Fibroblast of peridontal ligament (primary cell): ENCODE results near the gene TREX2.

ENCODE experiments used
- DNase-seq: peaks from one replicate; pipeline ENCODE4 v3.0.0-alpha.2; 2010; ENCODE audit errors: extremely low read depth

Gene TREX2

DNA sequence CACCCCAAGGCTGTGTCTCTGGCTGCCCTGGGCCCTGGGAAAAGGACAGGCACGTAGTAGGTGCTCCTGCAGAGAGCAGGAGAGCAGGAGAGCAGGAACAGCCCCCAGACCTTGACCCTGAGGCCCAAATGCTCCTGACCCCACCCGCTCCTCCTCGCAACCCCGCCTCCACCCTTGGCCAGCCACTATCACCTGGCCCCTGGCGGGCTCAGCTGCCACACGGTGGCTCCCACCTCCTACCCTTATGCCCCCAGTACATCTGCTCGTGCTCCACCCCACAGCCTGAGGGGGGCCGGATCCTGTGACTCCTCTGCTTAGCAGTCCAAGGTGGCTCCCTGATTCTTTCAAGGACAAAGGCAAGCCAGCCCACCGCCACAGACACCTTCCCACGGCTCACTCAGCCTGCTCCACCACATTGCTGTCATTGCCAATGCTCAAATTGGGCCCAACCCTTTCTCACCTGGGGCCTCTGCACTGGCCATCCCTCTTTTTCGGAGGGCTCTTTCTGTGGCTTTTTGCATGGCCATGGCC lies 30.0 kb upstream of the TREX2 start:
- no peak for DNase-seq

DNA sequence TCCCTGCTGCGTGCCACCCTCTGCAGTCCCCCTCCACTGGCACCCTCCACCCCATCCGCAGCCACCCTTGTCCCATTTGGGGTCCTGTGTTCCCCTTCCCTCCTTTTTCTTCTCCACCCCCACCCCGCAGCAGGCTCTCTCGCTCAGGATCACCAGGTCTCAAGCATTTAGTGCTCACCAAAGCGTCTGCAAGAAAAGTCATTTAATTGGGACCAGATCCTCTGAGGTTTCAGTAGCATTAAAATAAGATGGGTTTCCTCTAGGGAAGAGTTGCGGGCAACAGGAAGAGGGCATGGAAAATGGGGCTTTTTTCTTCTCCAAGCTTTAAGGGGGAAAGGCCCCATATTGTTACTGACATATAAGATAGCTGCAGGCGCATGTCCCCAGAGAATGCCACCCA lies 29.4 kb upstream of the TREX2 start:
- no peak for DNase-seq

DNA sequence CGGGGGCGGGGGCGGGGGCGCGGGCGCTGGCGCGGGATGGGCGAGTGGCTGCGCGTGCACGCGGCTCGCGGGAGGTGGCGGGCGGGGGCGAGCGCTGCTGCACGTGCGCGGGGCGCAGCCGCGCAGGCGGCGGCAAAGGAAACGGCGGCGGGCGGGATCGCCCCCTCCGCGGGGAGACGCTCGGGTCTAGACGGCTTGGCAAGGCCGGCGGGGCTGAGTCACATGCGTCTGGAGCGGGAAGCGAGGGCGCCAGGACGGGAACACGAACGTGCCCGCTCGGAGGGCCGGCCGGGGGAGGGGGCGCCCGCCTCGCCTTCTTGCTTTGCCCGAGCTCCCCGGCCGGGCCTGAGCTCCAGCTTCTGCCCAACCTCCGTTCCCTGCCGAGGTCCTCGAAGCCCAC lies 28.9 kb upstream of the TREX2 start:
- no peak for DNase-seq

DNA sequence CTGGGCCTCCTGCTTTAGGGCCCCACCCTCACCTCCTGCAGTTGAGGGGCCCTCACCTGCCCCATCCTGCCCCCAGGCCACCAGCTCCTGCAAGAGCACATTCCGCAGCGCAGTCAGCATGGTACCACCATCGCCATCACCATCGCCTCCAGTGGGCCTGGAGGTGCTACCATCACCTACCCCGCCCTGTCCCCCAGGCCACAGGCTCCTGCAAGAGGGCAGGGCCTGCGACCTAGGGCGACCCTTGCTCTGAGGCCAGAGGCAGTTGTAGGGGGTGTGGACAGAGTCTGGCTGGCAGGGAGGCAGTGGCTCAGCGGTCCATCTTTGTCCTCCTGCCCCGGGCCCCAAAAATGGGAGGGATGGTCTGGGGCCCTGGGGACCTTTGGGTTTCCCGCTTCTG lies 28.4 kb upstream of the TREX2 start:
- no peak for DNase-seq

DNA sequence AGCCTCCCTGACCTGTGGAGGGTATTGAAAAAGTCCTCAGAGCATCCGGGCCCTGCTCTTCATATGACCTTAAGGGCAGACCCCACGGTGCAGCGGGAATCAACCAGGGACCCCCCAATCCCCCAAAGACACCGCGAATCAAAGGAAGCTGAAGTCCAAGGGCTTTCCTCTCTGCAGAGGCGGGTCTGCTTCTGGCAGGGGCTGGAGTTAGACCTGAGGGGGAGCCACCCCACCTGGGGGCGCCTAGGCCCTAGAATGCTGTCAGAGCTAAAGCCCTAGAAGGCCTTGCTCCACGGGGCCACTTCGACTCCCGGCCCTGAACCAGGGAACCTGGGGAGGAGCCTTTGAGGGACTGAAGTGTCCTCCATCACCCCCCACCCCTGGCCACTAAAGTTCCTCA lies 27.3 kb upstream of the TREX2 start:
- no peak for DNase-seq

DNA sequence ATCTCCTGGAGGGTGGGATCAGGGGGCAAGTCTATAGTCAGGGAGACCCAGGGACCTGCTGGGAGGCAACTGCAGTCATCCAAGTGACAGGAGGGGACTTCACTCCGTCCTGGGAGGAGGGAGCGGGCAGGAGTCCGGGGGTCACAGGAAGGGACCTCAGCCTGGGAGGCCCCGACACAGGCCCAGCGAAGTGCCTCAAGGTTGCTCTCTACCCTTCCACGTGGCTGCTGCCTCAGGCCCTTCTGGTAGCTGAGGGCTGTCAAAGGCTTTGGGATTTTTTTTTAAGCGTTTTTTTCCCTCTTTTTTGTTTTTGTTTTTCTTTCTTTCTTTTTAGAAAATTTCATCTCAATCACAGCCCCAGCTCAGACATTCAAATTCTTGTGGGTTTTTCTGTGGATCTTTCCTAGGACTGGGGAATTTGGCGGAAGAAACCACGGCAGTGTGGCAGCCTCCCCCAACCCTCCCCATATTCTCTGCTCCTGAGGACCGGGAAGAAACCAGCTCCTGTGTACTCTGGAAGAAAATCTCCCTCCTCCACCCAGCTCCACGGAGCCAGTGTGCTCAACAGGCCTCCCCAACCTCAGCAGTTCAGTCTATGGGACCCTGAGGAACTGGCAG lies 25.9 kb upstream of the TREX2 start:
- peak; percentile 50 for DNase-seq

DNA sequence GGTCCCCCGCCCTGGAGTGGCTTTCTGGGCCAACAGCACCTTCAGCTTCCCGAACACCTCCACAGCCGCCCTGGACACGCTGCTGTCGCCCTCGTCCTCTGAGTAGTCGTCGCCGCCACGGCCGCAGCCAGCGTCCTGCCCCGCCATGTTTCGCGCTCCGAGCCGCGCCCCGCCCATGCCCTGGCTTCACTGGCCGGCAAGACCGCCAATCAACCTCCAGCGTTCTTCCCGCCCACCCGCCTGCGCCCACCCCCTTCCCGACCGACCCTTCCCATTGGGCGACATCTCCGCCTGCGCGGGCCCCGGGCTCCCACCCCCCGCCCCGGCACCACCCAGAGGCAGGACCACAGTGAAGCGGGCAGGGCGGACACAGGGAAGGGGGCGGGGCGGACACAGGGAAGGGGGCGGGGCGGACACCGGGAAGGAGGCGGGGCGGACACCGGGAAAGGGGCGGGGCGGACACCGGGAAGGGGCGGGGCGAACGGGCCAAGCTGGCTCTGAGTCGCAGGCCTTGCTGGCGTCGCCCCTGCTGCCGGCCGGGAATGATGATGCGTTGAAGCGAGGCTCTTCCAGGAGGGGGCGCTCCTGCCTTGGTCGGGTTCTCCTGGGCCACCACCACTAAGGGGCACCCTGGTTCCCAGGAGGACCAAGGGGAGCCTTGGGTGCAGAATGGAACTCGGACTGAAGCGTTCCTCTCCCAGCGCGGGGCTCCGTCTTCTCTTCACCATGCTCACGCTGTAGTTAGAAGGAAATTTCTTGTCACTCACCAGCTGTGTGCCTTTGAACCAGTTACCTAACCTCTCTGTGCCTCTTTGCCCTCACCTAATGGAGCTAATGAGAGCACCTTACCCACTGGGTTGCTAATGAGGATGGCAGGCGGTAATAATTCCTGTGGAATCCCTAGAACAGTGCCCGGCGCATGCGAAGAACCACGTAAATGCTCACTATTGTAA lies 24.8 kb upstream of the TREX2 start, which contains the start of gene HAUS7:
HAUS7 (minus strand) TSS at position 166 of the 953 bp plus-strand sequence; CDS start at position 147, 19 bp downstream.
- DNase-seq = peak; percentile 79

DNA sequence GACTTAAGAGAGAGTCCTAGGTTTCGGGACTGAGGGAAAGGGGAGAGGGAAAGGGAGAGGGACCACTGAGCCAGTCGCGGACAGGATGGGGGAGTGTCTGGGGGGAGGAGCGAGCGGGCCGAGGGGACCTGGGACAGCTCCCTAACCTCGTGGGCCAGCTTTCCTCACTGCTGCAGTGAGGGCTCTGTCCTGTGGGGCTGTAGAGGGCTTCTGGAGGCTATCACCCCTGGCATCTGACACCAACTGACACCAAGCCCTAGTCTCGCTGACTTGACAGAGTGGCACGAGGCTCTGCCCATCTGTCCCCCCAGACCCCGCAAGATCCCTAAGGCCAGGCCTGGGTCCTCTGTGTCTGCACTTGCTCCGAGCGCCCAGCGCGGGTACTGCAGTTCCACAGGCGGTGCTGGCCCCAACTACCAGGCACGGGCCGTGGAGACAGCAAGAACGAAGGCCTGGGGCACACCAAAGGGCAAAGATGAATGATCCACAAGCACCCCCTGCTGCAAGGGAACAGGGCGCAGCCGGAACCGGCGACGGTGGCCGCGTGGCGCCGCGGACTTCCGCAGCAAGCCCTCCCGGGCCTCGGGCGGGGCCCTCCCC lies 24.1 kb upstream of the TREX2 start:
- DNase-seq = no peak

DNA sequence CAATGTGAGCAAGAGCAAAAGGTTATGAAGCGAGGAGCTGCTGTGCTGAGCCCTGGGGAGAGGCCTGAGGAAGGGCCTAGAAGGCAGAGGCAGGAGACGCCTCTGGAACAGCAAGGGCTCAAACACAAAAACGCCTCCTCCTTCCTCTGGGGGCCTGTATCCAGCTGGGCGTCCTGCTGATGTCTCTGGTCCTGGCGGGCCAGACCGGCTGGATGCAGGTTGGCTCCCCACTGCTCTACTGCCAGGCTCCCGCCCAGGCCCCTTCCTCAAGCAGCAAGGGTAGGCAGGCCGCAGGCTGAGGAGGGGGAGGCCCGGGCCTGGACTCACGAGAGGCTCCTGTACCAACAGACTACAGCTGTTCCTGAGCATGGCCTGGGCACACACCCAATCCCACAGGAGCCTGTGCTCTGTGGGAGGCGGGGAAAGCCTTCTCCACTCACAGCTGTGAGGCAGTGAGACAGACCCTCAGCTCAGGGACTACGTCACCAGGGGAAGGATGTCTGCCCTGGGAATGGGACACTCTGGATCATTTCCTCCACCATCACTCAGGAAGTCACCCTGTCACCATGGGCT lies 22.2 kb upstream of the TREX2 start:
- no peak for DNase-seq

DNA sequence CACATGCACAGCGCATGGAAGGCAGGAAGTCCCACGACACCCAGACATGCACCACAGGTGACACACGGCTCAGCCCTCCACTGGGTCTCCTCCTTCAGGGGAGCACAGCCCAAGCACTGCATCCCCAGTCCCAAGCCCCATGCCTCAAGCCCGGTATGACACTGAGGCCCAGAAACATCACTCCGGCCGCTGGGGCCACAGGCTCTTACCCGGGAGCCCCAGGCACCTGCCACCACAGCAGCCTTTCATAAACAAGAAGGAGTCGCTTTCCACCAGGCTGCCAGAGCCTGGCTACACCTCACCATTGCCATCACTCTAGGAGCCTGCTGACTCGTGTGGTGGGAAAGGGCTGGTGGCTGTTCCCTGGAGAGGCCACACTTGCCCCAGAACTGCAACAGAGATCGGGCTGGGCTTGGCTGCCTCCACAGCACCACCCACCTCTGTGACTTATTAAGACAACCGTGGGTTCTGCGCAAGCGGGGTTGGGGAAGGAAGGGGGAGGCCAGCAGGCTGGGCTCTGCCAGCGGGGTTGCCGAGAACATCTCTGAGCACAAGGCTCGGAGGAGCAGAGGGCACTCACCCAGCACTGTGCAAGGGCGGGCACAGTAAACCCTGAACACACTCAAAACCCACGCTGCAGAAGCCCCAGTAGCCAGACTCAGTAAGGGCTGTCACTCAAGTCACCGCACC lies 20.0 kb upstream of the TREX2 start:
- DNase-seq = no peak

DNA sequence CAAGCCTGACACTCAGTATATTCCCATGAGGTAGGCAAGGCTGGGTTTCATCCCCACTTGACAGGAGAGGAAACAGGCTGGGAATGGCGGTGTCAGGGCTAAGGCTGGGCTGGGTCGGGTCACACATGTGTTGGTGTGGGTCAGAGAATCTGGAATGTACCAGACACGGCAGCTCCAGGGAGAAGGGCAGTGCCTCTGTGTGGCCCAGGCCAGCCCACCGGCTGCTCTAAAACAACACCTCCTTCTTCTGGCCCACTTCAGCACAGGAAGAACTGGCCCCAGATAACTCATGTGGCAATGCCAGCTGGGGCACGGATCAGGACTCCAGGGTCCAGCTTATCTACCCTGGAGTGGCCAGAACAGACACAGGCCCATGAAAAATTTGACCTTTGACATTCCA lies 18.3 kb upstream of the TREX2 start:
- no peak for DNase-seq

DNA sequence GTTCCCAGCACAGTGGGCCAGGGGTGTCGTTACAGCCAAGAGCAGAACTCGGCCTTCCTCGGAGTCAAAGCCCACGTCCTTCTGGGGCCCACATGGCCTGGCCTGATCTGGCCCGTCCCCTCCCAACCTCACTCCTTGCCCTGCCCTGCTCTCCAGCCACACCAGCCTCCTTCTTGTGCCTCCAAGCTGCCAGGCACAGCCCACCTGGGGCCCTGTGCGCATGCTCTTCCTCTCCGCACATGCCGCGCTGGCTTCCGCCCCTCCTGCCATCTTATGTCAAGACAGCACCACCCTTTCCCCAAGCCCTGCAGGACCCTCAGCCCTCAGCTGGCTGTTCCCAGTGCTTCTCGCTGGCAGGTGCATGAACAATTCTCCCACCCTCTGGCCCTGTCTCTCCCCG lies 17.7 kb upstream of the TREX2 start:
- DNase-seq = no peak

DNA sequence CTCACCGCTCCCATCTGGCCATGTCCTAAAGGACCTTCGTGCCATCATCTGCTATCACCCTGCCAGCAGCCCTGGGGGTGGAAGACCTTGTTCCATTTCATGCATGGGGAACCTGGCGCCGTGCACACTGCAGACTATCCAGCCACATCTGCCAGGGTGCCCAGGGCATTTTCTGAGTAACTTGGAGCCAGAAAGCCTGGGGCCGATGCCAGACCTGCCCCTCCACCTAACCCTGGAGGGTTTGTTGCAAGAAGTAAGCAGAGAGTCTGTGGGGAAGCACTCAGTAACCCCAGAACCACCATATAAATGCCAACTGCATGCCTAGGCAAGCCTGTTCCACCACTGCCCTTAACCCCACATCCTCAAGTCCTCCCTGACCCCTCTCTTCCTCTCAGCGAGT lies 17.2 kb upstream of the TREX2 start:
- DNase-seq = no peak

DNA sequence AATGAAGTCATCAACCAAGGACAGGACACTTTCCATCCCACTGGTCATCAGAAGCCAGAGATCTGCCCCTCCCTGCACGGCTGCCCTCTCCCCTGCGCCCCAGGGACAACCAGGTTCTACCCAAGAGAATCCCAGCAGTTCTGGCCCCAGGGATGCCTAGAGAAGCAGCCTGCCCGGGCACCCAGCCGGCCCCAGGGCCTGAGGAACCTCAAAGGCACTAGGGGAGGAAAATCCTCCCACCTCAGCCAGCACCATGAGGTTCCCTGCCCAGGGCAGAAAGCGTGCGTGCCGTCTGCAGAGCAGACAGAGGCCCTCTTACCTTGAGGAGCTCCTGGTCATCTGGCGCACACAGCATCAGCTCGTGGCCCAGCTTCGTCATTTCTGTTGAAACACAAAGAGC lies 16.4 kb upstream of the TREX2 start:
- no peak for DNase-seq

DNA sequence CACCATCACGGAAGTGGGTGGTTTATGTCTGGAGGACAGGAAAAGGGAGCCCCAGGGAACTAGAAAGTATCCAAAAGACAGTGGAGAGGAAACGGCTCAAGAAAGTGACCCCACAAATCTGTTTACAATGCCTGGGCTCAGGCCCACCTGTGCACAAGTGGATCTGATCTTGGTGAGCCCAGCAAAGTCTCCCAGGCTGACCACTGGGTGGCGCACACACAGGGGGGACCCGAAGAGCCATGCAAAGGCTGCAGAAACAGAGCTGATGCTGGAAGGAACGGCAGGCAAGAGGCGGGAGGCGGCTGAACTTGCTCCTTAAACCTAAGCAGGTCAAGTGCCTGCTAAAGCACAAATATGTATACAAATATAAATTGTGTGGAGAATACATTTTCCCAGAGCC lies 15.0 kb upstream of the TREX2 start:
- no peak for DNase-seq

DNA sequence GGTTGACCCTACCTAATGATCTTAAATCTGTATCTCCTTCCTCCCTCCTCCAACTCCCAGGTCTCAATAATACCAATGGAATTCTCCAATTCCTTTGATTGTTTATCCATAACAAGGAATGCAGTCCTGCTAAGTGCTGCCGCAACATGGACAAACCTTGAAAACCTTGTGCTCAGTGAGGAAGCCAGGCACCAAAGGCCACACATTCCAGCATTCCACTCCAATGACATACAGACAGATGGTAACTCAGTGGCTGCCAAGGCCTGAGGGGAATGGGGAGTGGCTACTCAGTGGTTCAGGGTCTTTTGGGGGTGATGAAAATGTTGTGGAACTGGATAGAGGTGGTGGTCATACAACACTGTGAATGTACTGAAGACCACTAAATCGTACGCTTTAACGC lies 14.1 kb upstream of the TREX2 start:
- DNase-seq = peak; percentile 52

DNA sequence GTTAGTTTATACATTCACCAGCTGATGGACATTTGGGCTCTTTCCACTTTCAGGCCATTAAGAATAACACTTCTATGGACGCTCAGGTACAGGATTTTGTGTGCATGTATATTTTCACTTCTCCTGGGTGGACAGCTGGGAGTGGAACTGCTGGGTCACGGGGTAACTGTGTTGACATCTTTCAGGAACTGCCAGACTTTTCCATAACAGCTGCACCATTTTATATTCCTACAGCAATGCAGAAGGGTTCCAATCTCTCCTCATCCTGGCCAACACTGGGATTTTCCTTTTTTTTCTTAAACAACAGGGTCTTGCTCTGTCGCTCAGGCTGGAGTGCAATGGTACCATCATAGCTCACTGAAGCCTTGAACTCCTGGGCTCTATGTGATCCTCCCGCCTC lies 12.6 kb upstream of the TREX2 start:
- DNase-seq = no peak

DNA sequence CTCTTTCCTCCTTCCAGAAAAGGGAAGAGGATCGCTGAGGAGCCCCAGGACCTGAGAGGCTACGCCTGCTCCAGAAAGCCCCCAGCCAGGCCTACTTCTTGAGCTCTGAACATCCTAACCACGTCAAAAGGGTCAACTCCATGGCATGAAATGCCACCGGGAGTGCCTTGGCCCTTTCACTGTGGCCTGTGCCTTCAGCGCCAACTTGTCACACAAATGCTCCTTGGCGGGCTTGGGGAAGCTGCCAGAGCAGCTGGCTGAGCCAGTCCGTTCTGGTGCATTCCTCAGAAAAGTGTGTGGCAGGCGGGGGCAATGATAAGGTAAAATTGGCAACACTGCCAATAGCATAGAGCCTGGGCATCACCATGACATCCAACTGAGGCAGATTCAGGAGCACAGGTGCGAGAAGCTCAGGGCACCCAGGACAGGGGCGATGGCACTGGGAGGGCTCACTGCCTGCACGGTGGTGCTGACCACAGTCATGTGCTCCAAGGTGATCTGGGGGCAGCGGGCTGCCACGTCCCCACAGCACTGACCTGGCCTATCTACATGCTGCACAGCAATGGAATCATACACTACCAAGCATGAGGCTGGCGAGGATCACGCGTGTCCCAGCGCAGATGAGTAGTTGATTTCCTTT lies 12.1 kb upstream of the TREX2 start:
- DNase-seq = no peak

DNA sequence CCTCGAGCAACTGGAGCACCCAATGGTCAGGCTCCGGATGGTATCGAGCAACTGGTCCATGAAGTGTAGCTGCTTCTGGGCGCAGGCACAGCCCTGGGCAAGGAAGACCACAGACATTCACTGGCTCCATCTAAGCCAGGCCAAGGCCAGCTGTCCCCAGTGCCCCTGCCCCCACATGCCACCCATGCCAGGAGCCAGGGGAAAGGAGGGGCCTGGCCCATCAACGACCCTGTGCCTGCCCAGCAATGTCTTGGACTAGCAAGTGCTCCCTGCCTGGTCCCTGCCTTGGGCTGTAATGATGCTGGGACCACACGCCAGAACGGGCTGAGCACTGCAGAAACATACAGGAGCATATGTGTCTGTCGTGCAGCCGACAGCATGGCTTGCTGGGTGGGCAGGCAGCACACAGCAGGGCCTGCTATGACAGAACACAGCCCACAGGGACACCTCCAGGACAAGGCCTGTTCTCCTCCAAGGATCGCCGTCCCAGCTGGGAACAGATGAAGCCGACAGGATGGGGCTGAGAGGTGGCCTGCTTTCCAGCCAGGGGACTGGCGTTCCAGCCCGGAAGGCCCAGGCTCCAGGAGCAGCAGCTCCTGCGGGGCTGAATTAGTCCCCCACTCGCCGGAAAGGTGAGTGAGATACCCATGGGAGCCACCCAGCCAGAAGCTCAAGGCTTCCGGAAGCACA lies 11.4 kb upstream of the TREX2 start:
- no peak for DNase-seq

DNA sequence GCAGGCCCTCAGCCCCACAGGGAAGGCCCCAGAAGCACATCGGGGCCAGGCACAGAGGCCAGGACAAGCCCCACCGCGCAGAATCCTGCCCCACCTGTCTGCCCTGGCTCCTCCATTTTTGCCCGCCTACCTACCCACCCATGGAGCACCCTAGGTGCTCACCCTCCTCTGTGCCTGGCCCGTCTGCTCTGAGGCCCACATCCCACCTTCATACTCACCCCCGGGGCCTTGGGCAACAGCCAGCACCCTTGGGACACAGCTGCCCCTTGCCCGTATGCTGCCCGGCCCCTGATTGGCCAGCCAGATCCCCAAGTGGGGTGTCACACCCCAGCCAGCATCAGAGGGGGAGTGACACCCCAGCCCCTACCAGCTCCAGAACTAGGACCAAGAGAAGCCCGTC lies 10.8 kb upstream of the TREX2 start:
- DNase-seq = no peak

DNA sequence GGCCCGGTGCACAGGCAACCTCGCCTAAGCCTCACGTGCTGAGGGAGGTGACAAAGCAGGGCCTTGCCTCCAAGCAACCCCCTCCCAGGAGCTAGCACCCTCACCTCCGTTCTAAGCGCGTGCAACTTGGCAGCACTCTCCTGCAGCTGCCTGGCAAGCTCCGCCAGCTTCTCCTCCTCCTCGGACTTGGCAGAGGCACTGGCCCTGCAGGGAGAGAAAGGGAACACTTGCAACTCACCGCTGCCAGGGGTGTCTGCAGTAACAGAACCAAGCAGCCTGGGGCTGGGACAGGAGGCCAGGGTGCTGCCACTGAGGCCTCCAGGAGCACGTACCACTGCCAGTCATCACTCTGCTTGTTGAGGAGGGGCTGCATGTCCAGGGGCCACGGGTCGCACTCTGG lies 10.3 kb upstream of the TREX2 start:
- no peak for DNase-seq
